HG02885 (cell line): ENCODE data around the gene MYBL2.
"Not testable (repeated sequence)": the region's sequence is repeated elsewhere in the genome, so short reads cannot be mapped to it uniquely, and the experiment has no call there.

Experiments
- ATAC-seq: cut with Tn5 transposase; IDR thresholded peaks from one replicate; pipeline ENCODE4 v1.9.1; 2021; ENCODE audit warnings: mild to moderate bottlenecking; ENCODE audit not compliant: unreplicated experiment, poor library complexity

The MYBL2 gene

GRCh38 chr20:43746344-43747137 lies 79.6 kb downstream of the MYBL2 start:
- no peak for ATAC-seq

- no peak for ATAC-seq
Observed at GRCh38 chr20:43748274-43748673, 81.4 kb downstream of the MYBL2 start.

- peak; percentile 24 for ATAC-seq
Observed at GRCh38 chr20:43749734-43750294, 82.9 kb downstream of the MYBL2 start.

GRCh38 chr20:43750774-43751166 lies 83.9 kb downstream of the MYBL2 start:
- ATAC-seq, result no peak

GRCh38 chr20:43751167-43752050 lies 84.5 kb downstream of the MYBL2 start:
- ATAC-seq, result peak; percentile 77

- no peak for ATAC-seq
Observed at GRCh38 chr20:43752051-43752360, 85.1 kb downstream of the MYBL2 start.

GRCh38 chr20:43752561-43753301 lies 85.8 kb downstream of the MYBL2 start:
- peak; percentile 52 for ATAC-seq

GRCh38 chr20:43755390-43755789 lies 88.5 kb downstream of the MYBL2 start:
- no peak for ATAC-seq

- ATAC-seq, result no peak
Observed at GRCh38 chr20:43755851-43756250, 88.9 kb downstream of the MYBL2 start.

GRCh38 chr20:43757888-43758287 lies 91.0 kb downstream of the MYBL2 start:
- not testable (repeated sequence) for ATAC-seq

GRCh38 chr20:43761386-43762340 lies 94.7 kb downstream of the MYBL2 start:
- ATAC-seq, result no peak

GRCh38 chr20:43762911-43763310 lies 96.0 kb downstream of the MYBL2 start:
- ATAC-seq, result no peak

- ATAC-seq, result no peak
Observed at GRCh38 chr20:43765916-43766315, 99.0 kb downstream of the MYBL2 start.
